BLaER1 treated with 17β-estradiol and CSF1 and Interleukin-3, amounts not matched to agents 10 nM and 100 nM (cell line): ENCODE measurements around the gene PPP2R5B.

Experiments used
- H3K27ac ChIP-seq, 11 experiments: shearing (Covaris generic); formaldehyde crosslinking; 2 replicates each; pipeline ENCODE4 v1.8.1; 2022
- H3K27me3 ChIP-seq, 11 experiments: shearing (Covaris generic); formaldehyde crosslinking; 2 replicates each; pipeline ENCODE4 v1.8.1; 2022
- H3K36me3 ChIP-seq, 11 experiments: shearing (Covaris generic); formaldehyde crosslinking; 2 replicates each; pipeline ENCODE4 v1.8.1; 2022
- H3K4me1 ChIP-seq, 10 experiments: shearing (Covaris generic); formaldehyde crosslinking; 2 replicates each; pipeline ENCODE4 v1.8.1; 2022
- H3K4me2 ChIP-seq, 11 experiments: shearing (Covaris generic); formaldehyde crosslinking; 2 replicates each; pipeline ENCODE4 v1.8.1; 2022
- H3K4me3 ChIP-seq, 10 experiments: shearing (Covaris generic); formaldehyde crosslinking; 2 replicates each; pipeline ENCODE4 v1.8.1; 2022
- H3K9ac ChIP-seq, 11 experiments: shearing (Covaris generic); formaldehyde crosslinking; 2 replicates each; pipeline ENCODE4 v1.8.1; 2022
- H3K9me3 ChIP-seq, 11 experiments: shearing (Covaris generic); formaldehyde crosslinking; replicated peaks in 1 of 11; 2 replicates each; pipeline ENCODE4 v1.8.1; 2022
- H4K20me1 ChIP-seq, 11 experiments: shearing (Covaris generic); formaldehyde crosslinking; 2 replicates each; pipeline ENCODE4 v1.8.1; 2022
- Cebpa-rat ChIP-seq, 11 experiments: shearing (Covaris generic); IDR thresholded peaks; 2 replicates each; pipeline ENCODE4 v1.8.1; 2022

Gene PPP2R5B

GRCh38 chr11:64898076-64898445 is 26.4 kb upstream of the PPP2R5B start:
- no peak for TF ChIP-seq Cebpa-rat (IDR thresholded peaks at IDR 0.05)
- Histone ChIP-seq H3K36me3 (peaks cover 50 to 82% (median 64%) of the 10 kb centered on the region in 11 experiments), H4K20me1 (peaks cover 0 to 11% (median 0%) of the 10 kb centered on the region in 11 experiments; a peak in 4 of 22 replicates), H3K27ac (no peak overlapping the region), H3K4me1 (peaks cover 19 to 44% (median 28%) of the 10 kb centered on the region in 10 experiments), H3K27me3 (no peaks in the 10 kb centered on the region), H3K4me3 (no peak overlapping the region), H3K4me2 (no peak overlapping the region), H3K9me3 (no peaks in the 10 kb centered on the region), H3K9ac (no peak overlapping the region)

GRCh38 chr11:64898541-64898940 is 25.9 kb upstream of the PPP2R5B start:
- Histone ChIP-seq H4K20me1 (peaks cover 0 to 11% (median 0%) of the 10 kb centered on the region in 11 experiments; a peak in 4 of 22 replicates), H3K36me3 (peaks cover 54 to 87% (median 69%) of the 10 kb centered on the region in 11 experiments), H3K9me3 (no peaks in the 10 kb centered on the region), H3K4me1 (peaks cover 15 to 39% (median 23%) of the 10 kb centered on the region in 10 experiments), H3K27me3 (no peaks in the 10 kb centered on the region), H3K4me3 (no peak overlapping the region), H3K27ac (no peak overlapping the region), H3K4me2 (no peak overlapping the region), H3K9ac (no peak overlapping the region; a peak in 1 of 22 replicates)
- TF ChIP-seq Cebpa-rat (IDR thresholded peaks at IDR 0.05): no peak

- TF ChIP-seq Cebpa-rat (IDR thresholded peaks at IDR 0.05): no peak
These were observed 24.2 kb upstream of the PPP2R5B start for GRCh38 chr11:64900263-64900678.

GRCh38 chr11:64900774-64901173 is 23.7 kb upstream of the PPP2R5B start:
- peaks cover 62 to 95% (median 83%) of the 10 kb centered on the region in 11 experiments for H3K36me3 ChIP-seq
- H3K27ac ChIP-seq: no peak overlapping the region
- H3K4me1 ChIP-seq: peaks cover 0 to 25% (median 10%) of the 10 kb centered on the region in 10 experiments; a peak in 7 of 20 replicates
- peaks cover 0 to 15% (median 0%) of the 10 kb centered on the region in 11 experiments; a peak in 3 of 22 replicates for H4K20me1 ChIP-seq
- no peak for TF ChIP-seq Cebpa-rat (IDR thresholded peaks at IDR 0.05)
- H3K4me3 ChIP-seq: no peak overlapping the region
- H3K9me3 ChIP-seq: no peaks in the 10 kb centered on the region
- H3K9ac ChIP-seq: no peak overlapping the region; a peak in 1 of 22 replicates
- H3K4me2 ChIP-seq: no peak overlapping the region
- H3K27me3 ChIP-seq: no peaks in the 10 kb centered on the region

More at GRCh38 chr11:64900263-64900678, 24.2 kb upstream of the PPP2R5B start:
- H3K27me3 ChIP-seq: no peaks in the 10 kb centered on the region
- peaks cover 57 to 95% (median 80%) of the 10 kb centered on the region in 11 experiments for H3K36me3 ChIP-seq
- H3K4me3 ChIP-seq: no peak overlapping the region
- H3K9me3 ChIP-seq: no peaks in the 10 kb centered on the region
- H3K4me1 ChIP-seq: peaks cover 0 to 26% (median 10%) of the 10 kb centered on the region in 10 experiments; a peak in 8 of 20 replicates
- H3K9ac ChIP-seq: no peak overlapping the region
- no peak overlapping the region for H3K4me2 ChIP-seq
- peaks cover 0 to 11% (median 0%) of the 10 kb centered on the region in 11 experiments; a peak in 4 of 22 replicates for H4K20me1 ChIP-seq
- H3K27ac ChIP-seq: no peak overlapping the region

DNA sequence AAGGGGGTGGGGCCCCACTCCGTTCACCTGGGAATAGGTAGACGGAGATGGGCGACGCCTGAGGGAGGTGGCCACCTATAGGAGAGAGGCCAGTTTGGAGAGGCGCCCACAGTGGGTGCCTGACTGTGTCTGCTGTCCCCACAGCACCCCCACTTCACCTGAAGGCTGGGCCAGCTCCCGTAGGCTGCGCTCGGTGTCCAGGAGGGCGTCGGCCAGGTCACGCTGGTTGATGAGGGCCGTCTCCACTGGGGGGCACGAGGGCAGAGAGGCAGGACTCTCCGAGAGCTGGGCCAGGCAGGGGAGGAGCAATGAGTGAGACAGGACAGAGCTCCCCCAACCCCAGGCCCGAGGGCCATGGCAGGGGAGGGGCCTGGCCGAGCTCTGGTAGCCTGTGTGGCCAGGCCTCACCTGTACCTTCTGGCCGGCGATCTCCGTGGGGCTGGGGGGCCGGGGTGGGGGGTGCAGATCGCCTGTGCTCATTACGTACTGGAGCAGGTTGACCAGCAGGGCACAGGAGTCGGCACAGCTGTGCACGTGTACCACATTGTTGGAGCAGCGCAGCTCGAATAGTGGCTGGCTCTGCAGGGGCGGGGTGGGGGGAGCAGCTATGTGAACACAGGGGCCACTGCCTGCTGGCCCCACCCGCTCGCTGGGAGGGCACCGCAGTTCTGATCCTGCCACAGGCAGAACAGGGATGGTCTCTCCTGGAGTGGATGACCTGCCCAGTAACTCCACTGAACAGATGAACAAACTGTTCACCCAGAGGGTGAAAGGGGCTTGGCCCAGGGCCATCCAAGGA is 22.2 kb upstream of the PPP2R5B start:
- H3K27ac ChIP-seq: no peak overlapping the region
- H4K20me1 ChIP-seq: peaks cover 0 to 15% (median 0%) of the 10 kb centered on the region in 11 experiments; a peak in 3 of 22 replicates
- no peak overlapping the region for H3K4me3 ChIP-seq
- H3K4me2 ChIP-seq: no peak overlapping the region
- H3K27me3 ChIP-seq: no peaks in the 10 kb centered on the region
- peaks cover 68 to 95% (median 84%) of the 10 kb centered on the region in 11 experiments for H3K36me3 ChIP-seq
- no peak overlapping the region for H3K9ac ChIP-seq
- H3K4me1 ChIP-seq: peaks cover 0 to 10% (median 3%) of the 10 kb centered on the region in 10 experiments; a peak in 6 of 20 replicates
- TF ChIP-seq Cebpa-rat (IDR thresholded peaks at IDR 0.05): no peak
- no peaks in the 10 kb centered on the region for H3K9me3 ChIP-seq

GRCh38 chr11:64903291-64903833 is 21.1 kb upstream of the PPP2R5B start:
- Histone ChIP-seq H3K9ac (no peak overlapping the region), H3K36me3 (peaks cover 66 to 95% (median 84%) of the 10 kb centered on the region in 11 experiments), H3K4me2 (no peak overlapping the region), H3K9me3 (no peaks in the 10 kb centered on the region), H3K27ac (no peak overlapping the region), H3K27me3 (no peaks in the 10 kb centered on the region), H3K4me3 (no peak overlapping the region), H4K20me1 (peaks cover 0 to 15% (median 0%) of the 10 kb centered on the region in 11 experiments; a peak in 3 of 22 replicates), H3K4me1 (no peaks in the 10 kb centered on the region)
- no peak for TF ChIP-seq Cebpa-rat (IDR thresholded peaks at IDR 0.05)

DNA sequence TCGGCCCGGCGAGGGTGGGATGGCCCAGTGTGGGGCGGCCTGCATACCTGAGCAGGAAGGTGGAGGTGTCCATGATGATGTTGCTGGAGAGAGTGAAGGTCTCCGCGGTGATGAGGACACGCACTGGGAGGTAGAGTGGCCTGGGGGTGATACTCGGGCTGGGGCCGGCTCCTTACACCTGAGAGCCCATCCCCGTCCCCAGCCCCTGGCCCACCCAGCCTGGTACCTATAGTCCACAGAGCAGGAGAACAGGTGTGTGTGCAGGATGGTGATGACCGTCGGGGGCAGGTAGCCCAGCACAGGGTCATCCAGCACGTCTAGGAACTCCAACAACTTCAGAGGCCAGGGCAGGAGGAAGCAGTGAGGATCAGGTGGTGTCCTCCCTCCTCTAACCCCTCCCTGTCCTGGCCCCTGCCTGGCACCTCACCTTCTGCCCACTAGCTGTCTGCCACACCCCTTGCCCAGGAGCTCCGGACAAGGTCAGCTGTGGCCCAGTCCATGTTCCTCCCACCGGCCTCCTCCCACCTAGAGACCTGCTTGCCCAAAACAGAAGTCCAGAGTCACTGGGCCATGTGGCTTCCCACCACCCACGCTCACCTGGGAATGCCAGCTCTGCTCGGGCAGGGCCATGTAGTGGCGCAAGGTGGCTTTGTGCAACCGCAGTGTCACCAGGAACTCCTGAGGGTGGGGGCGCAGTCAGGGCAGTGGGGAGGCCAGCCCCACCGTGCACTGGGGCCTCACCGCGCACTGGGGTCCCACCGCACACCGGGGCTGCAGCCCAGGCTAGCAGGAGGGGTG is 18.8 kb upstream of the PPP2R5B start:
- Histone ChIP-seq H3K9me3 (no peaks in the 10 kb centered on the region), H3K9ac (no peak overlapping the region), H3K36me3 (peaks cover 73 to 95% (median 89%) of the 10 kb centered on the region in 11 experiments), H3K27ac (no peak overlapping the region), H3K4me1 (no peaks in the 10 kb centered on the region), H4K20me1 (peaks cover 0 to 27% (median 0%) of the 10 kb centered on the region in 11 experiments; a peak in 2 of 22 replicates), H3K4me3 (no peak overlapping the region), H3K4me2 (no peak overlapping the region), H3K27me3 (no peaks in the 10 kb centered on the region)
- no peak for TF ChIP-seq Cebpa-rat (IDR thresholded peaks at IDR 0.05)

DNA sequence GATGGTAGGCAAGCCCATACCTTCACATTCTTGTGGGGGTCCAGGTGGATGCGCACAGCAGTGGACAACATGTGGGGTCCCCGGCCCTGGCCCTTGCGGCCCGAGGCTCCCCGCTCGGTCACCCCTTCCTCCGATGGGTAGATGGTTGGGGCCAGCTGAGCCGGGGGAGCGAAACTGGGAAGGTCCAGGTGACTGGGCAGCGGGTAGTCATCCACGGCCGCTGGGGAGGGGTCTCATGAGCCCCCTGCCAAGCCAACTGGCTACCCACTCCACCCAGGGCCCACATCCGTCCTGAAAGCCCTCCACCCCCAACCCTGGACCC is 18.2 kb upstream of the PPP2R5B start:
- Histone ChIP-seq H3K27ac (no peak overlapping the region), H3K27me3 (no peaks in the 10 kb centered on the region), H3K4me1 (peaks cover 0 to 1% (median 0%) of the 10 kb centered on the region in 10 experiments; a peak in 1 of 20 replicates), H3K4me2 (no peak overlapping the region), H3K9ac (no peak overlapping the region), H3K4me3 (no peak overlapping the region), H4K20me1 (peaks cover 0 to 30% (median 0%) of the 10 kb centered on the region in 11 experiments; a peak in 2 of 22 replicates), H3K9me3 (no peaks in the 10 kb centered on the region), H3K36me3 (peaks cover 73 to 95% (median 89%) of the 10 kb centered on the region in 11 experiments)
- no peak for TF ChIP-seq Cebpa-rat (IDR thresholded peaks at IDR 0.05)

- TF ChIP-seq Cebpa-rat (IDR thresholded peaks at IDR 0.05): no peak
These were observed 15.7 kb upstream of the PPP2R5B start for GRCh38 chr11:64908766-64909165.

More at GRCh38 chr11:64908766-64909165, 15.7 kb upstream of the PPP2R5B start:
- no peak overlapping the region for H3K4me3 ChIP-seq
- H3K36me3 ChIP-seq: peaks cover 79 to 100% (median 94%) of the 10 kb centered on the region in 11 experiments
- no peaks in the 10 kb centered on the region for H3K27me3 ChIP-seq
- H4K20me1 ChIP-seq: peaks cover 0 to 30% (median 0%) of the 10 kb centered on the region in 11 experiments; a peak in 3 of 22 replicates
- H3K4me2 ChIP-seq: no peak overlapping the region
- H3K27ac ChIP-seq: no peak overlapping the region
- peaks cover 0 to 9% (median 0%) of the 10 kb centered on the region in 10 experiments; a peak in 7 of 20 replicates for H3K4me1 ChIP-seq
- H3K9me3 ChIP-seq: no peaks in the 10 kb centered on the region
- no peak overlapping the region for H3K9ac ChIP-seq
